WTC11 (cell line): ENCODE data around the gene MYH10. TPM values are rescaled to one million over a fixed set of nuclear protein-coding genes. Genes with fewer than 3 reads are reported as not detected.

Source experiments
- ATAC-seq: fragments of 200-7000 bp; cut with Tn5 transposase; 2 replicates; pipeline ENCODE4 v1.10.0; 2021; ENCODE audit warnings: mild to moderate bottlenecking, moderate library complexity
- CTCF ChIA-PET: fragments of 300-600 bp; sonication (Branson Sonifier 250); formaldehyde crosslinking; loops from one replicate; lab custom pipeline; 2021; ENCODE audit warnings: antibody characterized with exemption; lab: Charles Lee
- POLR2A ChIA-PET: fragments of 350-600 bp; sonication (Branson Sonifier 250); formaldehyde crosslinking; loops from one replicate; lab custom pipeline; 2021; ENCODE audit warnings: antibody characterized with exemption; lab: Charles Lee
- DNase-seq: peaks from one replicate; pipeline ENCODE4 v3.0.0; 2021; ENCODE audit warnings: low spot score
- H3K27ac Mint-ChIP-seq: 2 replicates; pipeline ENCODE4 v1.8.0; 2021; ENCODE audit warnings: mixed read lengths
- H3K27me3 Mint-ChIP-seq: 2 replicates; pipeline ENCODE4 v1.8.0; 2021; ENCODE audit warnings: low read depth, mild to moderate bottlenecking, moderate library complexity, mixed read lengths
- H3K36me3 Mint-ChIP-seq: 2 replicates; pipeline ENCODE4 v1.8.0; 2021; ENCODE audit warnings: mixed read lengths
- H3K4me1 Mint-ChIP-seq: 2 replicates; pipeline ENCODE4 v1.8.0; 2022; ENCODE audit warnings: mixed read lengths
- H3K4me3 Mint-ChIP-seq: 2 replicates; pipeline ENCODE4 v1.8.0; 2021; ENCODE audit warnings: mild to moderate bottlenecking, moderate library complexity, mixed read lengths
- H3K9me3 Mint-ChIP-seq: 2 replicates; pipeline ENCODE4 v1.8.0; 2021; ENCODE audit warnings: mixed read lengths
- AR ChIP-seq: fragments of 250-450 bp; sonication (Bioruptor Pico); IDR thresholded peaks from 2 replicates; pipeline ENCODE4 v1.9.0; 2021; ENCODE audit warnings: mild to moderate bottlenecking
- ATF1 ChIP-seq: sonication (generic); formaldehyde crosslinking; IDR thresholded peaks from 2 replicates; pipeline ENCODE4 v1.8.1; 2023; ENCODE audit warnings: mild to moderate bottlenecking, moderate library complexity, missing genetic modification reagents
- ETV6 ChIP-seq: sonication (generic); formaldehyde crosslinking; IDR thresholded peaks from 2 replicates; pipeline ENCODE4 v1.8.1; 2022; ENCODE audit warnings: mild to moderate bottlenecking, missing genetic modification reagents
- GRHL2 ChIP-seq: fragments of 250-450 bp; sonication (Bioruptor Pico); IDR thresholded peaks from 2 replicates; pipeline ENCODE4 v1.8.0; 2022; ENCODE audit warnings: mild to moderate bottlenecking, moderate library complexity; ENCODE audit not compliant: insufficient replicate concordance, severe bottlenecking
- MYBL2 ChIP-seq: sonication (generic); formaldehyde crosslinking; IDR thresholded peaks from 2 replicates; pipeline ENCODE4 v1.8.1; 2023; ENCODE audit warnings: mild to moderate bottlenecking, moderate library complexity, missing genetic modification reagents
- NFE2L1 ChIP-seq: sonication (generic); formaldehyde crosslinking; IDR thresholded peaks from 2 replicates; pipeline ENCODE4 v1.8.1; 2023; ENCODE audit warnings: missing genetic modification reagents
- NFYB ChIP-seq: sonication (generic); formaldehyde crosslinking; conservative IDR thresholded peaks from 2 replicates; pipeline ENCODE4 v1.8.0; 2022; ENCODE audit warnings: low read depth, missing genetic modification reagents
- NR2C2 ChIP-seq: sonication (generic); formaldehyde crosslinking; IDR thresholded peaks from 2 replicates; pipeline ENCODE4 v1.8.0; 2022; ENCODE audit warnings: mild to moderate bottlenecking, missing genetic modification reagents
- RELA ChIP-seq: sonication (generic); formaldehyde crosslinking; IDR thresholded peaks from 2 replicates; pipeline ENCODE4 v1.8.1; 2022; ENCODE audit warnings: missing genetic modification reagents, mild to moderate bottlenecking, borderline replicate concordance
- TCF7 ChIP-seq: sonication (generic); formaldehyde crosslinking; IDR thresholded peaks from 2 replicates; pipeline ENCODE4 v1.8.0; 2022; ENCODE audit warnings: mild to moderate bottlenecking, low read depth, missing genetic modification reagents, moderate library complexity
- USF2 ChIP-seq: sonication (generic); formaldehyde crosslinking; IDR thresholded peaks from 2 replicates; pipeline ENCODE4 v1.8.1; 2023; ENCODE audit warnings: mild to moderate bottlenecking, missing genetic modification reagents, moderate library complexity
- ZNF232 ChIP-seq: sonication (generic); formaldehyde crosslinking; IDR thresholded peaks from 2 replicates; pipeline ENCODE4 v1.8.0; 2022; ENCODE audit warnings: mild to moderate bottlenecking, missing genetic modification reagents
- ZNF317 ChIP-seq: sonication (generic); formaldehyde crosslinking; IDR thresholded peaks from 2 replicates; pipeline ENCODE4 v1.8.1; 2023; ENCODE audit warnings: low read depth, mild to moderate bottlenecking, moderate library complexity, missing genetic modification reagents, borderline replicate concordance
- total RNA-seq: library from RNA; stranded (reverse); gene quantifications from 3 replicates; pipeline ENCODE4 v1.2.3, GENCODE V29; 2021
- TF ChIP-seq, protein P1 (sequence below): sonication (generic); formaldehyde crosslinking; IDR thresholded peaks from 2 replicates; pipeline ENCODE4 v1.8.1; 2022; ENCODE audit warnings: low read depth, mild to moderate bottlenecking, moderate library complexity, missing genetic modification reagents, borderline replicate concordance
- TF ChIP-seq, protein P2 (sequence below): fragments of 200-600 bp; IDR thresholded peaks from 2 replicates; pipeline ENCODE4 v1.8.0; 2022; ENCODE audit warnings: antibody characterized with exemption
- TF ChIP-seq, protein P3 (sequence below): fragments of 250-450 bp; sonication (Bioruptor Pico); IDR thresholded peaks from 2 replicates; pipeline ENCODE4 v1.9.0; 2021; ENCODE audit warnings: mild to moderate bottlenecking
- TF ChIP-seq, protein P4 (sequence below): fragments of 250-450 bp; sonication (Bioruptor Pico); IDR thresholded peaks from 2 replicates; pipeline ENCODE4 v1.9.0; 2021; ENCODE audit warnings: mild to moderate bottlenecking, borderline replicate concordance
- TF ChIP-seq, protein P5 (sequence below): sonication (generic); formaldehyde crosslinking; IDR thresholded peaks from 2 replicates; pipeline ENCODE4 v1.8.1; 2022; ENCODE audit warnings: low read depth, missing genetic modification reagents, borderline replicate concordance

MYH10 gene
- total RNA-seq, 1 experiment from 2014 or later: 231 TPM

GRCh38 chr17:8572764-8573163 lies 57.8 kb downstream of the MYH10 start:
- H3K4me1 Mint-ChIP-seq: no peaks in the 10 kb centered on the region
- TF ChIP-seq USF2 (CRISPR knock-in tag) (no peak), MYBL2 (CRISPR knock-in tag) (no peak), NR2C2 (CRISPR knock-in tag) (no peak), ZNF232 (no peak), NFYB (CRISPR knock-in tag) (no peak), ATF1 (CRISPR knock-in tag) (no peak)
- TF ChIP-seq, protein P1, sequence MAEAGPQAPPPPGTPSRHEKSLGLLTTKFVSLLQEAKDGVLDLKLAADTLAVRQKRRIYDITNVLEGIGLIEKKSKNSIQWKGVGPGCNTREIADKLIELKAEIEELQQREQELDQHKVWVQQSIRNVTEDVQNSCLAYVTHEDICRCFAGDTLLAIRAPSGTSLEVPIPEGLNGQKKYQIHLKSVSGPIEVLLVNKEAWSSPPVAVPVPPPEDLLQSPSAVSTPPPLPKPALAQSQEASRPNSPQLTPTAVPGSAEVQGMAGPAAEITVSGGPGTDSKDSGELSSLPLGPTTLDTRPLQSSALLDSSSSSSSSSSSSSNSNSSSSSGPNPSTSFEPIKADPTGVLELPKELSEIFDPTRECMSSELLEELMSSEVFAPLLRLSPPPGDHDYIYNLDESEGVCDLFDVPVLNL: no peak
- TF ChIP-seq, protein P2, sequence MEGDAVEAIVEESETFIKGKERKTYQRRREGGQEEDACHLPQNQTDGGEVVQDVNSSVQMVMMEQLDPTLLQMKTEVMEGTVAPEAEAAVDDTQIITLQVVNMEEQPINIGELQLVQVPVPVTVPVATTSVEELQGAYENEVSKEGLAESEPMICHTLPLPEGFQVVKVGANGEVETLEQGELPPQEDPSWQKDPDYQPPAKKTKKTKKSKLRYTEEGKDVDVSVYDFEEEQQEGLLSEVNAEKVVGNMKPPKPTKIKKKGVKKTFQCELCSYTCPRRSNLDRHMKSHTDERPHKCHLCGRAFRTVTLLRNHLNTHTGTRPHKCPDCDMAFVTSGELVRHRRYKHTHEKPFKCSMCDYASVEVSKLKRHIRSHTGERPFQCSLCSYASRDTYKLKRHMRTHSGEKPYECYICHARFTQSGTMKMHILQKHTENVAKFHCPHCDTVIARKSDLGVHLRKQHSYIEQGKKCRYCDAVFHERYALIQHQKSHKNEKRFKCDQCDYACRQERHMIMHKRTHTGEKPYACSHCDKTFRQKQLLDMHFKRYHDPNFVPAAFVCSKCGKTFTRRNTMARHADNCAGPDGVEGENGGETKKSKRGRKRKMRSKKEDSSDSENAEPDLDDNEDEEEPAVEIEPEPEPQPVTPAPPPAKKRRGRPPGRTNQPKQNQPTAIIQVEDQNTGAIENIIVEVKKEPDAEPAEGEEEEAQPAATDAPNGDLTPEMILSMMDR: no peak
- TF ChIP-seq, protein P3, sequence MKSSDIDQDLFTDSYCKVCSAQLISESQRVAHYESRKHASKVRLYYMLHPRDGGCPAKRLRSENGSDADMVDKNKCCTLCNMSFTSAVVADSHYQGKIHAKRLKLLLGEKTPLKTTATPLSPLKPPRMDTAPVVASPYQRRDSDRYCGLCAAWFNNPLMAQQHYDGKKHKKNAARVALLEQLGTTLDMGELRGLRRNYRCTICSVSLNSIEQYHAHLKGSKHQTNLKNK (CRISPR knock-in tag): no peak
- CTCF ChIA-PET: interaction anchor here (2.0 kb wide), 1 partner anchor 173 kb away, joined by 8 read pairs; no protein-coding TSS in a partner anchor
- POLR2A ChIA-PET: no interaction called here
- peaks cover 53% of the 10 kb centered on the region for H3K36me3 Mint-ChIP-seq
- no peak overlapping the region for H3K27ac Mint-ChIP-seq
- H3K27me3 Mint-ChIP-seq: no peaks in the 10 kb centered on the region
- ATAC-seq: no peak
- H3K4me3 Mint-ChIP-seq: no peak overlapping the region
- no peaks in the 10 kb centered on the region for H3K9me3 Mint-ChIP-seq
- DNase-seq: no peak

- Mint-ChIP-seq H3K36me3 (peaks cover 56% of the 10 kb centered on the region), H3K27me3 (no peaks in the 10 kb centered on the region), H3K4me3 (no peak overlapping the region), H3K27ac (peak overlapping the region; percentile 63; the same call in 1 of the 2 replicates), H3K9me3 (no peaks in the 10 kb centered on the region), H3K4me1 (no peaks in the 10 kb centered on the region)
- DNase-seq: no peak
- no peak for ATAC-seq
- ChIA-PET CTCF (no interaction called here), POLR2A (no interaction called here)
- TF ChIP-seq NR2C2 (CRISPR knock-in tag) (no peak), AR (CRISPR knock-in tag) (no peak), GRHL2 (CRISPR knock-in tag) (no peak), ZNF317 (no peak), TCF7 (CRISPR knock-in tag) (no peak), RELA (no peak), ATF1 (CRISPR knock-in tag) (no peak), ETV6 (CRISPR knock-in tag) (no peak), NFE2L1 (no peak)
- TF ChIP-seq, protein P2: no peak
- TF ChIP-seq, protein P4, sequence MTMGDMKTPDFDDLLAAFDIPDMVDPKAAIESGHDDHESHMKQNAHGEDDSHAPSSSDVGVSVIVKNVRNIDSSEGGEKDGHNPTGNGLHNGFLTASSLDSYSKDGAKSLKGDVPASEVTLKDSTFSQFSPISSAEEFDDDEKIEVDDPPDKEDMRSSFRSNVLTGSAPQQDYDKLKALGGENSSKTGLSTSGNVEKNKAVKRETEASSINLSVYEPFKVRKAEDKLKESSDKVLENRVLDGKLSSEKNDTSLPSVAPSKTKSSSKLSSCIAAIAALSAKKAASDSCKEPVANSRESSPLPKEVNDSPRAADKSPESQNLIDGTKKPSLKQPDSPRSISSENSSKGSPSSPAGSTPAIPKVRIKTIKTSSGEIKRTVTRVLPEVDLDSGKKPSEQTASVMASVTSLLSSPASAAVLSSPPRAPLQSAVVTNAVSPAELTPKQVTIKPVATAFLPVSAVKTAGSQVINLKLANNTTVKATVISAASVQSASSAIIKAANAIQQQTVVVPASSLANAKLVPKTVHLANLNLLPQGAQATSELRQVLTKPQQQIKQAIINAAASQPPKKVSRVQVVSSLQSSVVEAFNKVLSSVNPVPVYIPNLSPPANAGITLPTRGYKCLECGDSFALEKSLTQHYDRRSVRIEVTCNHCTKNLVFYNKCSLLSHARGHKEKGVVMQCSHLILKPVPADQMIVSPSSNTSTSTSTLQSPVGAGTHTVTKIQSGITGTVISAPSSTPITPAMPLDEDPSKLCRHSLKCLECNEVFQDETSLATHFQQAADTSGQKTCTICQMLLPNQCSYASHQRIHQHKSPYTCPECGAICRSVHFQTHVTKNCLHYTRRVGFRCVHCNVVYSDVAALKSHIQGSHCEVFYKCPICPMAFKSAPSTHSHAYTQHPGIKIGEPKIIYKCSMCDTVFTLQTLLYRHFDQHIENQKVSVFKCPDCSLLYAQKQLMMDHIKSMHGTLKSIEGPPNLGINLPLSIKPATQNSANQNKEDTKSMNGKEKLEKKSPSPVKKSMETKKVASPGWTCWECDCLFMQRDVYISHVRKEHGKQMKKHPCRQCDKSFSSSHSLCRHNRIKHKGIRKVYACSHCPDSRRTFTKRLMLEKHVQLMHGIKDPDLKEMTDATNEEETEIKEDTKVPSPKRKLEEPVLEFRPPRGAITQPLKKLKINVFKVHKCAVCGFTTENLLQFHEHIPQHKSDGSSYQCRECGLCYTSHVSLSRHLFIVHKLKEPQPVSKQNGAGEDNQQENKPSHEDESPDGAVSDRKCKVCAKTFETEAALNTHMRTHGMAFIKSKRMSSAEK (CRISPR knock-in tag): no peak
- TF ChIP-seq, protein P5, sequence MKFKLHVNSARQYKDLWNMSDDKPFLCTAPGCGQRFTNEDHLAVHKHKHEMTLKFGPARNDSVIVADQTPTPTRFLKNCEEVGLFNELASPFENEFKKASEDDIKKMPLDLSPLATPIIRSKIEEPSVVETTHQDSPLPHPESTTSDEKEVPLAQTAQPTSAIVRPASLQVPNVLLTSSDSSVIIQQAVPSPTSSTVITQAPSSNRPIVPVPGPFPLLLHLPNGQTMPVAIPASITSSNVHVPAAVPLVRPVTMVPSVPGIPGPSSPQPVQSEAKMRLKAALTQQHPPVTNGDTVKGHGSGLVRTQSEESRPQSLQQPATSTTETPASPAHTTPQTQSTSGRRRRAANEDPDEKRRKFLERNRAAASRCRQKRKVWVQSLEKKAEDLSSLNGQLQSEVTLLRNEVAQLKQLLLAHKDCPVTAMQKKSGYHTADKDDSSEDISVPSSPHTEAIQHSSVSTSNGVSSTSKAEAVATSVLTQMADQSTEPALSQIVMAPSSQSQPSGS: no peak
These were observed 66.4 kb downstream of the MYH10 start for GRCh38 chr17:8563981-8564602.
